Skeletal muscle cell (primary cell): ENCODE results near the gene CDK6.

ENCODE experiments used
- DNase-seq: peaks from one replicate; pipeline ENCODE4 v3.0.0-alpha.2; 2010; ENCODE audit warnings: low read depth
- H3K4me3 ChIP-seq: 2 replicates; pipeline ENCODE4 v1.5.1; 2011; ENCODE audit warnings: low read depth, mild to moderate bottlenecking, control low read depth, low read length, moderate library complexity

The CDK6 gene

GRCh38 chr7:92848851-92849250, 12.5 kb upstream of the CDK6 start:
- DNase-seq: no peak
- H3K4me3 ChIP-seq: no peak overlapping the region

GRCh38 chr7:92848441-92848840, 12.1 kb upstream of the CDK6 start:
- no peak for DNase-seq
- H3K4me3 ChIP-seq: no peak overlapping the region

- DNase-seq: no peak
Observed at GRCh38 chr7:92847305-92847704, 10.9 kb upstream of the CDK6 start.

GRCh38 chr7:92845736-92846135, 9.4 kb upstream of the CDK6 start:
- H3K4me3 ChIP-seq: no peak overlapping the region
- no peak for DNase-seq

More at GRCh38 chr7:92847305-92847704, 10.9 kb upstream of the CDK6 start:
- H3K4me3 ChIP-seq: no peak overlapping the region

- no peak overlapping the region for H3K4me3 ChIP-seq
- DNase-seq: no peak
Observed at GRCh38 chr7:92843781-92844180, 7.4 kb upstream of the CDK6 start.

GRCh38 chr7:92843034-92843760, 6.8 kb upstream of the CDK6 start:
- no peak for DNase-seq
- no peak overlapping the region for H3K4me3 ChIP-seq

- DNase-seq: no peak
- no peak overlapping the region for H3K4me3 ChIP-seq
Observed at GRCh38 chr7:92841192-92841591, 4.8 kb upstream of the CDK6 start.

GRCh38 chr7:92840316-92840715, 3.9 kb upstream of the CDK6 start:
- H3K4me3 ChIP-seq: no peak overlapping the region
- DNase-seq: no peak

GRCh38 chr7:92839901-92840300, 3.5 kb upstream of the CDK6 start:
- DNase-seq: no peak
- no peak overlapping the region for H3K4me3 ChIP-seq

- H3K4me3 ChIP-seq: no peak overlapping the region
- no peak for DNase-seq
Observed at GRCh38 chr7:92838934-92839333, 2.6 kb upstream of the CDK6 start.

GRCh38 chr7:92837000-92837749, 802 bp upstream of the CDK6 start:
- DNase-seq: no peak
- H3K4me3 ChIP-seq: peak overlapping the region; percentile 87

GRCh38 chr7:92835851-92836488, 403 bp downstream of the CDK6 start:
- no peak for DNase-seq

GRCh38 chr7:92835261-92835850, 1.0 kb downstream of the CDK6 start:
- H3K4me3 ChIP-seq: peak overlapping the region; percentile 87
- DNase-seq: no peak

More at GRCh38 chr7:92835851-92836488, 403 bp downstream of the CDK6 start:
- peak overlapping the region; percentile 87 for H3K4me3 ChIP-seq

GRCh38 chr7:92834507-92835260, 1.7 kb downstream of the CDK6 start:
- DNase-seq: no peak
- peak overlapping the region; percentile 87 for H3K4me3 ChIP-seq

GRCh38 chr7:92833766-92834506, 2.4 kb downstream of the CDK6 start:
- no peak for DNase-seq
- H3K4me3 ChIP-seq: peak overlapping the region; percentile 87

- H3K4me3 ChIP-seq: peak overlapping the region; percentile 87
- DNase-seq: no peak
Observed at GRCh38 chr7:92833024-92833765, 3.2 kb downstream of the CDK6 start.

GRCh38 chr7:92832534-92833023, 3.8 kb downstream of the CDK6 start:
- DNase-seq: no peak
- H3K4me3 ChIP-seq: peak overlapping the region; percentile 87
